Activated gamma-delta T cell treated with Interleukin-2 at 50 U/mL for 16 hours (primary cell): ENCODE measurements around the gene RASGRP2.

Source experiments
- DNase-seq: peaks from one replicate; pipeline ENCODE4 v3.0.0-alpha.2; 2020

Gene RASGRP2

DNA sequence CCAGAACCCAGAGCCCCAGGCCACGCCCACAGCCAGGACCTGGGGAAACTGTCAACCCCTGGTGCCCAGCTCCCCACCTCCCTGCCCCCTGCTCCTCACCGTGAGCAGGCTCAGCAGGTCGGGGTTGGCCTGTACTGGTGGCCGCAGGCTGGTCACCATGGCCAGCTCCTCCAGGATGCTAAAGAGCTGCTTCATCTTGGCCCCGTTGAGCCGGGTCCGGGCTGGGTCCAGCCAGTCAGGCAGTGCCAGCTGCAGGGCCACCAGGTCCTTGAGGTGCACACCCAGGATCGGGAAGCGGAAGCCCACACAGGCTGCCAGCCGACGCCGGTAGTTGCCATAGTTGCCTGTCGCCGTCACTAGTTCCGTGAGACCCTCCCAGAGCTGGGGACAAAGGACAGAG lies 7.3 kb downstream of the RASGRP2 start:
- no peak for DNase-seq

DNA sequence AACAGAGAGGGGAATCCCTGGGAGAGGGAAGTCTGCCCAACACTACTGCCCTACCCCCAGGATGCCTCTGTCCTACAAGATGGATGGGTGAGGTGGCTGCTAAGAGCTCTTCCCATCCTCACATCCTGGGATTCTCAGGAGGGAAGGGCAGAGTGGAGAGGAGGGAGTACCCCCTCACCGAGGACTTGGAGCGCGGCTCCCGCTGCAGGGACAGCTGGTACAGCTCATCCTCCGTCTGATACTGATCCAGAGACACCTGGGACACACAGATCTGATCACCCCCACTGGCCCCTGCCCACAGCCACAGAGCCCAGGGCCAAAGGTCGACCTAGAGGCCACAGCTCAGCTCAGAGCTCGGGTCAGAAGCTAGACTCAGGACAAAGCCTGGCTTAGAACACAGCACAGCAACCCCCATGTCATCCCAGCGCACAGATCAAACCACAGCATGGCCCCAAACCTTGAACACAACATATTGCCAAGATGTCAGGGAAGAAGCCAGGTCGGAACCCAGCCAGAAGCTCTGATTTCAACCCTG lies 8.2 kb downstream of the RASGRP2 start:
- DNase-seq: no peak

DNA sequence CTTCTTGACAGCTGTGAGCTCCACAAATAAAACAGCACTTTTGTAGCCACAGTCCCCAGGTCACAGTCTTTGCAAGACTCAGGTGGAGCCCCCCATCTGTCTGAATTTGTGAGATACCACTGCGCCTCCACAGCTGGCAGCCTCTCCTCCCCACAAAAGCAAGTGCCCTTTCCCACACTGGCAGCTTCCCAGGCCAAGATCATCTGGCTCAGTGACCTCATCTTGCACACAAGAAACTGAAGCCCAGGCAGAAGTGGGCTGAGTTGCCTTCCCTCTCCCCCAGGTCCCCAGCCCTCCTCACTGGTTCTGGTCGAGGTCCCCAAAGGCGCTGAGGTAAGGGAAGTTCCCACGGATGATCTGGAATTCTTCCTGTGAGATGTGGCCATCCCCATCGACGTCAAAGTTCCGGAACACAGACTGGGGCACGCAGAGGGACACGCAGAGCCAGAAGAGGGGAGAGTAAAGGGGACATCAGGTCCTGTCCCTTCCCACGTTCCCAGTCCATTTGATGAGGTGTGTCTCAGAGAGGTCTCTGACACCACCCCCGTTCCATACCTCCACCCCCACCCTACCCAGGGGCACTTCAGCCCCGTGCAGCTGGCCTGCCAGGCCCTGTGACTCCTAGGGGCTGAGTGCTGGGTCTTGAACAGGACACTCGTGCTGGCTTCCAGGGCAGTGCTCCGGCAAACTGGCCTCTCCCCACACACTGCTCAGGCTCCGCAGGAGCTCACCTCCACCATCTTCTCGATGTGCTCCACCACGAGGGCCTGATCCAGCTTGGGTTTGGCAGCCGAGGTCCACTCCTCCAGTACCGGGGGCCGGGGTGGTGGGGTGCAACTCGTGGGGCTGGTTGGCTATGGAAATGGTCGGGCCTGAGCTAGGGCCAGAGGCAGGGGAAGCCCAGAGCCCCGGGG lies 8.9 kb downstream of the RASGRP2 start:
- DNase-seq: no peak

DNA sequence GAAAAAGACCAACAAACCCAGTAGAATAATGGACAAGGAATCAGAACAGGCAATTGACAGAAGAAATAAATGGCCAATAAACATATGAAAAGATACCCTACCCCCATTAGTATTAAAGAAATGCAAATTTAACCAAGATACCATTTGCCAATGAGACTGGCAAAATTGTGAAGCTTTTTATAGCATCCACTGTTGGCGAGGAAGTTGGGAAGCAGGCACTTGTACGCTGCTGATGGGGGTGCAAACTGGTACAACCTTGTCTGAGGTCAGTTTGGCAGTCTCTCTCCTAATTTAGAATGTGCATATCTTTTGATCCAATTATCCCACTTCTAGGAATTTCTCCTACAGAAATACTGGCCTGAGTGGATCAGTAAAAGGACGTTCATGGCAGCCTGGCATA lies 12.3 kb downstream of the RASGRP2 start:
- no peak for DNase-seq

DNA sequence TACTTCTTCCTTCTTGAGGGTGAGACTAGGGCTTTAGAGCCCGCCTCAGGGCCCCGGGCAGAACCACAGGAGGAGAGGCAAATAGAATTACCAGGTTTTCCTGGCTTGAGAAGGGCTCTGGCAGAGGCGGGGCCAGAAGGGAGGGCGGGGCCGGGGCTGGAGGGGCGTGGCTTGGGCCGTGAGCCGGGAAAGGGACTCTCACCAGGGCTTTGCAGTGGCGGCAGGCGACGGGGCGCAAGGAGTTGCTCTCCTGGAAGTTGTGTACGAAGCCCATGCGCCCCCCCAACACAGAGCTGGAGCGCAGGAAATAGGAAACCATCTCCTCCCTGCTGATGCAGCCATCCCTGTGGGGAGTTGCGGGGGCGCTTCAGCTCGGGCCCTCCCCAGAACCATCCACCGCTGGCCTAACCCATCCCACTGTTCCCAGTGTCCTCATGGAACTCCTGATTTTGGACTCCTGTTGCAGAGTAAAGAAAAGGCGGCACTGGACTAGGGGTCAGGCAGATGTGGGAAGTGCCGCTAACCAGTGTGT lies 14.0 kb downstream of the RASGRP2 start:
- peak; percentile 3 for DNase-seq

DNA sequence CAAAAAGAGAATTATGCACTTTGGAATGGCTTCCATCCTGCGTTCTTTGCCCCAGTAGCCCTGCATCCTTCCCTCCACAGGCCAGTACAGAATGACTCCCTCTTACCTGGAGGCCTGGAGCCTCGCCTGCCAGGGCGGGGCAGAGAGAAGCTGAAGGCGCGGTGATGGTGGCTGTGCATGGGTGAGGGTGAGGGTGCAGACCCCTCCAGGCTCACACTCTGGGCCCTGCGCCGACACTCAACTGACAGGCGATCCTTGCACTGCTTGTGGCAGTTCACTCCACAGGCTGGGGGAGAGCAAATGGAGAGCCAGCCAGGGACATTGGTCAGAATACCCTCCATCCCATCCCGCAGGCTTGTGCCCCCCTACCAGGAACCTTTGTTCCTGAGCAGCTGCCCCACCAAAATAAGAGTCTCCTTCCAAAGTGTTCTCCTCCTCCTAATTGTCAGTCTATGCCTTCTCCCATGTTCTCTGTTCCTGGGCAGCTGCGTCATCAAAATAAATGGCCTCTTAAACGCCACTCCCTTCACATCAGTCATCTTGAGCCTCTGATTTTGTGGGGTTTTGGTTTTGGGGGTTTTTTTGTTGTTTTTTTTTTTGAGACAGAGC lies 15.1 kb downstream of the RASGRP2 start:
- DNase-seq: no peak

DNA sequence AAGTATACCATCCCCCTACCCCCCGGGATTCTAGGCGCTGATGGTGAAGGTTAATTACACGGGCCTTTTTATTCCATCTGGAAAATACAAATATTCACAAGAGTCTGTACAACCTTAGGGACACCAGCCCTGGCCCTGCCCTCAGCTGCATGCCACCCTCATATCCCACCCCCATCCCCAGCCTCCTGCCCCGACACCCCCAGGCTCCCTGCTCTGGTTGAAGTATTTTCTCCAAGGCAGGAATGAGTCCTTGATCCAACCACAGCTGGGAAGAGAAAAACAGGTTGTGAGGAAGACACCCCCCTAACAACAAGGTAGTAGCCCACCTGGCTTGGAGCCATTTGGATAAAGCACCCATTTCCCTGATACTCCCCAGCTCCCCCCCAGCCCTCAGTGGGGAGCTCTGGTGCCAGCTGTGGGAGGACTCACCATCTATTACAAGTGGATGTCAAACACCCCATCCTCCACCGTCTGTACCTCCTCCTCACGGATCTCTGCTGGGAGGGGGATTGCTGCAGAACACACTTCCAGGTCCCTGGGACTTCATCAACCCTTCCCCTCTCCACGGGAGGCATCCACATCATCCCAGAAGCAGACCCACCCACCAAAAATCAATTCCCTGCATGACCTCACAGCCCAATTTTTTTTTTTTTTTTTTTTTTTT lies 16.9 kb downstream of the RASGRP2 start:
- no peak for DNase-seq

DNA sequence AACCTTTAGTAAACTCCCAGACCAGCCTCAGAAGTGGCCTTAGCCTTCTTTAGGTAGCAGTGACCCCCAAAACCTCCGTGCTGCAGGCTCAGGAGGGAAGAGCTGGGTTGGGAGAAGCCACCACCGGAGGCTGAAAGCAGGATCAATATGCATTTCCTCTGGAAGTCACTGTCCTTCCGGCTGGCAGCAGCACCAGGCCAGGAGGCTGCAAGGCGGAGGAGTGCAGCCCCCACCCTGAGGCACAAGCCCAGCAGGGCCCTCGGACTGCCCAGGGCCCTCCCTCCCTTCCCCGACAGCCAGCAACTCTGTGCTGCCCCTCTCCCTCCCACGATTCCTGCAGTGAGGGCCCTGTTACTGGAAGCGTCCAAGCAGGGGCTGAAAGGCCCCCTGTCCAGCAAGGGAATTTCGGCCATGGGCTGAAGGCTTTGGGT lies 17.7 kb downstream of the RASGRP2 start:
- DNase-seq: no peak

DNA sequence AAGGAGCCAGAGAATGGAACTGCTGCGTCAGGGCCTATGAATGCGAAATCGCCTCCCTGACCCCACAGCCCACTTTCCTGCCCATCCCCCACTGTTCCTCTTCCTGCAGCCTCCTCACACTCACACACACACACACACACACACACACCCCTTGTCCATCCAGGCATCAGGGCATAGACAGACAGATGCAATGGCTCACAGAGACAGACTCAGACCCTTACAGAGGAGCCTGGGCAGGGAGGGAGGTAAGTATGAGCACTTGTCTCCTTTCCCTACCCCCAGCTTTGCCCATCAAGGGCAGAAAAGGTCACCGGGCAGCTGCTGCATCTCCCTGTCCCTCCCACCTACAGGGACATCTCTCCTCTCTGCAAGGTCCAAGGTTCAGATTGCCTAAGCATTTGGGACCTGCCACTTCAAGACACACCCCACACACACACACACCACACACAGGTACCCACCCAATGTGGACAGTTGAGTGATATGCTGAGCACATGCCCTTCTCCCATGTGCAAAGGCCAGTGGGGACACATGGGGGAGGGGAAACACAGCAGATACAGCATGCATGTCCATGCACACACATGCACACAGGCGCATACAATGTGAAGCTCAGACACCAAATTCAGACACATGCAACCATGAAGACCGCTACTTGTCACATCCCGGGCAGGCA lies 18.9 kb downstream of the RASGRP2 start:
- DNase-seq: peak; percentile 3

DNA sequence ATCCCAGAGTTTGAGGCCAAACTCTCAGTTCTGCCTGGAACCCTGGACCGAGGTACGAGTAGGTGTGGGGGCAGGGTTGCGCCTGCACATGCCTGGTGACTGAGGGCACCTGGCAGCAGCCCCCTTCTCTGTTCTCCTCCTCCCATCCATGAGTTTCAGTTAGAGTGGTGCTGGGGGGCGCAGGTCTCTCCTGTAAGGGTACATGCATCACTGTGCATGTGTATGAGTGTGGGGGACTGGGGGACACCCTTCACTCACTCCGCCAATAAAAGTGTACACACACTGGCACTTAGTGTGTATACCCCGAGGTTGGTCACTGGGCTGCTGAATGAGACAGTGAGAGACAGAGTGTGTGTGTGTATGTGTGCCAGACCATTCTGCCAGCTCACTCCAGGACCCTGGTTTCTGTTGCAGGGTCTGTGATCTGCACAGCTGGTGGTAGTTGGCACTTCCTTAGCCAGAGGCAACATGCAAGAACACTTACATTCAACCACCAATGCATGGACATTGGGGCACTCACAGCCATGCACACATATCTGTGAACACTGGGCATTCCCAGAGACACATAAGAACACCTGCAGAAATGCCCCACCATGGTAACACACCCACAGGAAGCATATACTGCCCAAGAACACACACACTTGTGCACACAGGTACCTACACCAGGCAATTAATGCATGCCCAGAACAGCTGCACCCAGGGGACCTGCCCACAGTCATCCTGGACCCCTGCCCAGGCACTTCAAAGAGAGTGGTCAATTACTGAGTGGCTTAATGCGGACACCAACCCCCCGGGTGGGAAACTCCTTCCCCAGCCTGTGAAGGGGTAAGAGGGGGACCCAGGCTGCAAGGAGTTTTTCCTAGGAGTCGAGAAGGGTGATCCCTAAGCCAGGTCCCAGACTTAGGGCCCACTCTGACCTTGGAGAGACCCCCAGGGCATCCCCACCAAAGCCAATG lies 19.8 kb downstream of the RASGRP2 start:
- peak; percentile 3 for DNase-seq

DNA sequence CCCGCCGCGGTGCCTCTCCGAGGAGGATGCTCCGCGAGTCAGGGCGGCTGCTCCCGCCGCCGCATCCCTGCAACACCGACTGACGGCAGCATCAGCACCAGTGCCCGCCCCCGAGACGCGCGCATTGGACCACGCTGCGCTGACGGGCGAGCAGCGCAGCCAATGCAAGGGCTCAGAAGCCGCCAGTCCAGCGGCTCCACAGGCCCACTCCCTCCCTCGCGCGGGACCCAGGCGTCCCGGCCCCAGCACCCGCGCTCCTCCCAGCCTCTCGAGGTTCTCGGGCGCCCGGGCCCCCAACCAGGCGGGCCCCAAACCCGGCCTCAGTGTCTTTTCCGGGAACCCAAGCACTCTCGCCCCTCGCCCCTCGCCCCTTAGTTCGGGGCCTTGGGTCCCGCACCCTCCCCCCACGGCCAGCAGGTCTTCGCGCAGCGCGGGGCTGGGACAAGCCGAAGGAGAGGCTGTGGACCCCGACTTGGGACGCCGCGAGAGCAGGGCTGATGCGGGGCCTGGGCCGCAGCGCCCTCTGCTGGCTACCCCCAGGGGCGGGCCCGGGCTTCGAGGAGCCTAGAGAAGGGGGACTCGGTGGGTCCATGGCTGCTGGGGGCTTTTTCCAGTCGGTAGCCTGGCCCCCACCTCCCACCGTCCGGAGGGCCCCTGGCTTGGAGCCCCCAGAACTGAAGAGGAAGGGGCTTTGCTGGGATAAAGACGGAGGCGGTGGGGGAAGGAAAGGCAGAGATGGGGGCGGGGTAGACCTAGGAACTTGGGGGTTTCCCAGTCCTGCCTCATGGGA lies 20.6 kb downstream of the RASGRP2 start, which contains the start of gene NRXN2:
NRXN2 (minus strand) TSS at position 81 of the 790 bp plus-strand sequence. CDS start 9,498 bp downstream, outside the sequence.
- peak; percentile 79 for DNase-seq

DNA sequence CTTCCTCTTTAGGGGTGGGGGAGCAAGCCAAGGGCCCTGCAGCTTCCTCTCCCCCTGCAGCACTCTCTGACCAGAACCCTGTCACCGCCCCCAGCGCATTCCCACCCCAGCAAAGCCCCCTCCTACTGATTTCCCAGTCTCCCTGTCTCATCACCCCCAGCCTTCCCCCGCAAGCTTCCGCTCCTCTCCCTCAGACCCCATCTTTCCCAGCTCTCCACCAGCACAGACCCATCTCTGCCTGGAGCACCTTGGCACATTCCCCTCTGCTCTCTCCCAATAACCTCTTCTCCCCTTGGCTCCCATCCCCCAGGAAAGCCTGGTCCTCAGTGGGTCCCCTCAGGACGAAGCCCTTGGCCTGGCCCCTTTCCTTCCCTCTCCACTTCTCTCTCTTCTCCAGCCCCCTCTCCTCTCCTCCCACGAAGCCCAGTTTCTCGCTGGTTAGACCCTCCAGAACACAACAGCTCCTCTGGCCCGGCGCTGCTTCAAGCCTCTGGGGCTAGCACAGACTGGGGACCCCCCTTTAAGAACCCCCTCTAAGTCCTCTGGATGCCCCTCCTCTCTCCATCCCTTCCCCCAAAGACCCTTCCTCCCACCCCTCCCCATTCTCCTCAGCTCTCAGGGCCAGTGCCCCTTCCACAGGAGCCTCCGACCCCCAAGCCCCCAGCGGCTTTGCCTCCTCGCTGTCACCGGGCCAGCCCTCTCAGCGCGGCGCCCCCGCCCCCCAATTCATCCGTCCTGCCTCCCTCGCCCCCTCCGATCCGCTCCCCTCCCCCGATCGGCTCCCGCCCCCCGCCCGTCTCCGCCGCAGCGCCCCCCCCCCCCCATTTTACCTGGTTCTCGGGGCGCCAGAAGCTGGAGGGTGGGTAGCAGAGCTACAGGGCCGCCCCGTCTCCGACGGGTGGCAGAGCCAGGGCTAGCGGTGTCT lies 21.5 kb downstream of the RASGRP2 start:
- no peak for DNase-seq

DNA sequence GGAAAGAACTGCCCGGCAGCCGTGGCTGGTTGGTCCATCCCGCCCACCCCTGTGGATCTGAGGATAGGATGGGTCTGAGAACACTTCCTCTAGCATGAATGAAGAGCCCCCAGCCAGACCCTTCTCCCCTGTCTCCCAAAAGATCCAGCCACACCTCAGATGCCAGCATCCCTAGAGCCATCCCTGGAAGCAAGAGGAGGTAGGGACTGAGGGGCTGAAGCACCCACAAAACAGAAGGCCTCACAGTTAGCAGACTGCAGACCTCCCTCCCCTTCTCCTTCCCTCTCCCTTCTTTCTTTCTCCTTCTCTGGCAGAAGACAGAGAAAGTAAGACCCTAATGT lies 22.6 kb downstream of the RASGRP2 start:
- no peak for DNase-seq

DNA sequence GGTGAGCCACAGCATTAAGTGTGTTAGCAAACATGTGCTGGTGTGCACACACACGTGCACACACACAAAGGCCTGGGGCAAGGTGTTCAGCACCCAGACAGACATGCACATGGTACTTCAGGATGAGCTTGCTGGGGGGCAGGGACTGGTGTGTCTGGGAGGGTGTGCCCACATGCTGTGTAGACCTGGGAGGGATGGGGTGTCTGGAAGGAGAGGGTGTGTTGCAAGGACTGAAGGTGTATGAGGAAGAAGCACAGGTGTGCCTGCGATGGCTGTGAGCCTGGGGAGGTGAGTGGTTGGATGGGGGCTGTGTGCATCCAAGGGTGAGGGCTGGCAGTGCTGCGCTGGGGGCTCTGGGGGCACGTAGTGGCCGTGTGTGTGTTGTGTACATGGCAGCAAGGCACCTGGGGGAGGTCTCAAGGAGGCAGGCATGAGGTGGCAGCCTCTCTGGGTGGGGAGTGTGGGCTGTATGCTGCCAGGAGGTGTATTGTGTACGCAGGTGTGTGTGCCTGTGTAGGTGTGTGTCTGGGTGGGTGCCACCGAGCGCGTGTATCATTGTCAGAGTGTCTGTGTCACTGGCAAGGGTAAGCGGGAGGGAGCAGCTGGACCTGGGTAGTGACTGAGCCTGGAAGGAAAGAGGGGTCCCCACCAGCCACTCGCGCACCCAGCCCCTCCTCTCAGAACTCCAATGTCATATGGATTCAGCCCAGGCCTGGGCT lies 23.1 kb downstream of the RASGRP2 start:
- no peak for DNase-seq

DNA sequence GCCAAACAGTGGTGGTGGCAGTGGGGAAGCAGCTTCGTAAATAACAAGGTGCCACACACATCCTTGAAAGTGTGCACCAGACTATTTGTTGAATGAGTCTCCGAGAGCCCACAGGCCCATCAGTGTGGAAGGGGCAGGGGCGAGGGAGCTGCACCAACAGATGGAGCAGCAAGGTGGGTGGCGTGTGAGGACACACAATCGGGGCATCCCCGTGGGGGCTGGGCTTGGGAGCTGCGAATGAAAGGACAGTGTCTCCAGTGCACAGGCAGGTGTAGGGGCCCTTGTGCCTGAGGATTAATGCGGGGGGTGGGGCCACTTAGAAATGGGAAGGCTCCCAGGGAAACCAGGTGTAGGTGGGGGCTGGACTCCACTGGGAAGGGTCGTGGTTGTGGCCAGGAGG lies 23.8 kb downstream of the RASGRP2 start:
- no peak for DNase-seq

DNA sequence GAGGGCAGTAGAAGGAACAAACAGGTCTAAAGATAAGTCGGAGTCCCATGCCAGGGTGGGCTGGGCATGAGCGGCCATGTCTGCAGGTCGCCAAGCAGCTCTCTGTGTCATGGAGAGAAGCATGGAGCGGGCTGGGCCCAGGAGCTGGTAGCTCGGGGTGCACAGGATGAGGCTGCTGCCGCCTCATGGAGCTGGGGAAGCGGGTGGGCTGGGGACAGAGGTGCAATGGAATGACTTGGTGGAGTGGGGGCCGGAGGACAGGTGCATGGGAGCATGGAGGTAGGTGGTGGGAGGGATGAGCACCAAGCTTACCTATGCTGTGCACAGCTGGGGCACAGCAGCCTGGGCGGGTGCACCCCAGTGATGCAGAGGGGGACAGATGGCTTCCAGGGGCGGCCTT lies 24.5 kb downstream of the RASGRP2 start:
- DNase-seq: no peak

DNA sequence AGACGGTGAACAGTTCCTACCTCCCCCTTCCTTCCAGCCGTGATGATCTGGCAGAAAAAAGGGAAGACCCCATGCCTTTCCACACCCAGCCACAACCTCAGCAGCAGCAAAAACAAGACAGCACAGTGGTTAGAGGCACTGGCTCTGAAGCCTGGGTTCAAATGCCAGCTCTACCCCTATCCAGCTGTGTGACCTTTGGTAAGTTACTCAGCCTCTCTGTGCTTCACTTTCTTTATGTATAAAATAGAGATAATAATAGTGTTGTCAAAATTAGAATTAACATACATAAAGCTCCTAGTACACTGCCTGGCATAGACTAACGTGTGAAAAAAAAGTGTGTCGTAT lies 25.2 kb downstream of the RASGRP2 start:
- no peak for DNase-seq

DNA sequence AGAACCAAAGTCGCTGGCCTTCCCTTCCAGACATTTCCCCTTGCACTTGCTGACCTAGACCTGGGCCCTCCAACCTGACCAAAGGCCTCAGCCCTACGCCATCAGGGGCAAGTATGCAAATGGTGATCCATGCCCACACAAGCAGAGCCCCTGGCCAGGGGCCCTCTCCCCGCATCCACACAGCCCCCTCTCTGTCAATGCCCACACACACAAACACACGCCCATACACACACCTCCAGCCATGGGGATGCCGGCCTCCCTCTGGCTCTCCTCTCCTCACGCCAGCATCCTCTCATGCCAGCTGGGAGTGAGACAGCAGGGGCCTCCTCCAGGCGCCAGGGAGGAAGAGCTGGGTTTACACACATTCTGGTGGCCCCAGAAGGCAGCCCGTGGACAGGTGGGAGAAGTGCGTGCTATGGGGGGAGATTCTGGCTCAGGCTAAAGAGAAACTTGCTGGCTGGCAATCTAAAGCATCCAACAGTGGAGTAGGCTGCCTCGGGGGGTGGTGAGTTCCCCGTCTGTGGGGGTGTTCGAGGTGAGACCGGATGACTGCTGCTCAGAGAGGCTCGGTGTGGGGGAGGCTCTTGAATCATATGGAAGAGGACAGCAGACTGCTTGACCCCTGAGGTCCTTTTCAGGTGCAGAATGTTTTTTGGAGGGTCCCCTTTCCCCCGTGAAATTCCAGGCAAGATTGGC lies 25.7 kb downstream of the RASGRP2 start:
- no peak for DNase-seq

DNA sequence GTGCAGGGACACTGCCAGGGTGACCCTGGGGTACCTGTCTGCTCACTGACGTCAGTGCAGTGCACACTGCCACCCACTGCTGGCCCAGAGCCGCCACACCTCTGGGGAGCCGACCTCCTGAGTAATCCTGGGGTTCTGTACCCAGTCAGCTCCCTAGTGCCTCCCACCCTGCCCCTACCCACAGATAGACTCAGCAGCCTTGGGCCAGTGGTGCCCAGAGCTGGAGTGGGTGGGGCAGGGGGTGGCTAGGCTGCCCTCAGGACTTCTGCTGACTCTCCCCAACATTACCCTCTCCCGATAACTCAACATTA lies 26.7 kb downstream of the RASGRP2 start:
- no peak for DNase-seq
